ENCODE measurements around the gene CCSER1. TPM values are rescaled to one million over a fixed set of nuclear protein-coding genes. Genes with fewer than 3 reads are reported as not detected.

Gene CCSER1
- total and polyA plus RNA-seq, 2 donors (not counting 1 experiment from before 2014, with no cell fraction given): 10.7 to 39.5 TPM

- Histone ChIP-seq H3K4me1 (ENCODE audit: control insufficient read depth in 2 of 2, insufficient read depth in 2 of 2, low read length in 2 of 2) (no peaks in the 10 kb centered on the region), H3K4me2 (replicated peaks; ENCODE audit: low read depth, low read length, poor library complexity, severe bottlenecking) (no peak overlapping the region), H2AFZ (ENCODE audit: insufficient read depth, low read depth, low read length, poor library complexity, severe bottlenecking) (no peak overlapping the region), H3K79me2 (ENCODE audit: control insufficient read depth, insufficient read depth, low read length) (no peaks in the 10 kb centered on the region), H3K27ac (ENCODE audit: low read length in 2 of 2) (no peak overlapping the region), H3K27me3 (replicated peaks in 1 of 4; ENCODE audit: control extremely low read depth in 1 of 4, control insufficient read depth in 3 of 4, insufficient read depth in 4 of 4, low read length in 3 of 4) (no peaks in the 10 kb centered on the region), H4K20me1 (ENCODE audit: control insufficient read depth, insufficient read depth, low read length, poor library complexity, severe bottlenecking) (no peaks in the 10 kb centered on the region), H3K9me3 (ENCODE audit: control extremely low read depth in 1 of 3, control insufficient read depth in 2 of 3, insufficient read depth in 1 of 3, low read length in 2 of 3) (peaks cover 0 to 5% (median 0%) of the 10 kb centered on the region in 3 donors), H3K36me3 (replicated peaks in 1 of 2; ENCODE audit: control extremely low read depth in 1 of 2, control insufficient read depth in 1 of 2, extremely low read depth in 1 of 2, insufficient read depth in 2 of 2, low read length in 1 of 2) (no peaks in the 10 kb centered on the region), H3K9ac (ENCODE audit: low read length) (no peak overlapping the region), H3K4me3 (ENCODE audit: control extremely low read depth in 1 of 5, extremely low read depth in 1 of 5, insufficient read depth in 1 of 5, low read depth in 2 of 5, low read length in 4 of 5) (no peak overlapping the region)
- intact Hi-C loops (cut with micrococcal nuclease): no loop called here
- ATAC-seq (ENCODE audit: low read depth): no peak
- ChIA-PET CTCF (no interaction called here), POLR2A (no interaction called here)
- Mint-ChIP-seq H3K9me3 (ENCODE audit: insufficient read depth) (peaks cover 6% of the 10 kb centered on the region), H3K27me3 (no peaks in the 10 kb centered on the region), H3K27ac (no peak overlapping the region), H3K4me3 (no peak overlapping the region), H3K4me1 (no peaks in the 10 kb centered on the region)
- no peak for DNase-seq
- WGBS (ENCODE audit: insufficient coverage): 58% methylated on average over 3 of the region's 3 CpGs
- TF ChIP-seq EZH2 (IDR thresholded peaks at IDR 0.05; ENCODE audit: borderline replicate concordance, insufficient read depth, low read depth, low read length, poor library complexity, severe bottlenecking) (no peak), CTCF (IDR thresholded peaks at IDR 0.05) (no peak)
Observed at GRCh38 chr4:91280551-91281290, 1153.5 kb downstream of the CCSER1 start.

GRCh38 chr4:91282217-91282616, 1155.0 kb downstream of the CCSER1 start:
- POLR2A ChIA-PET: no interaction called here
- no peak overlapping the region for H3K4me3 Mint-ChIP-seq
- H4K20me1 ChIP-seq (ENCODE audit: control insufficient read depth, insufficient read depth, low read length, poor library complexity, severe bottlenecking): no peaks in the 10 kb centered on the region

More at GRCh38 chr4:91282217-91282616, 1155.0 kb downstream of the CCSER1 start:
- CTCF ChIA-PET: no interaction called here
- Histone ChIP-seq H3K36me3 (replicated peaks in 1 of 2; ENCODE audit: control extremely low read depth in 1 of 2, control insufficient read depth in 1 of 2, extremely low read depth in 1 of 2, insufficient read depth in 2 of 2, low read length in 1 of 2) (no peaks in the 10 kb centered on the region), H2AFZ (ENCODE audit: insufficient read depth, low read depth, low read length, poor library complexity, severe bottlenecking) (no peak overlapping the region), H3K9me3 (ENCODE audit: control extremely low read depth in 1 of 3, control insufficient read depth in 2 of 3, insufficient read depth in 1 of 3, low read length in 2 of 3) (peaks cover 0 to 5% (median 0%) of the 10 kb centered on the region in 3 donors), H3K4me2 (replicated peaks; ENCODE audit: low read depth, low read length, poor library complexity, severe bottlenecking) (no peak overlapping the region), H3K27ac (ENCODE audit: low read length in 2 of 2) (no peak overlapping the region), H3K4me1 (ENCODE audit: control insufficient read depth in 2 of 2, insufficient read depth in 2 of 2, low read length in 2 of 2) (no peaks in the 10 kb centered on the region), H3K79me2 (ENCODE audit: control insufficient read depth, insufficient read depth, low read length) (no peaks in the 10 kb centered on the region), H3K4me3 (ENCODE audit: control extremely low read depth in 1 of 5, extremely low read depth in 1 of 5, insufficient read depth in 1 of 5, low read depth in 2 of 5, low read length in 4 of 5) (no peak overlapping the region), H3K9ac (ENCODE audit: low read length) (no peak overlapping the region), H3K27me3 (replicated peaks in 1 of 4; ENCODE audit: control extremely low read depth in 1 of 4, control insufficient read depth in 3 of 4, insufficient read depth in 4 of 4, low read length in 3 of 4) (no peaks in the 10 kb centered on the region)
- H3K9me3 Mint-ChIP-seq (ENCODE audit: insufficient read depth): peaks cover 2% of the 10 kb centered on the region
- ATAC-seq (ENCODE audit: low read depth) (no peak), DNase-seq (no peak)
- TF ChIP-seq EZH2 (IDR thresholded peaks at IDR 0.05; ENCODE audit: borderline replicate concordance, insufficient read depth, low read depth, low read length, poor library complexity, severe bottlenecking) (no peak), CTCF (IDR thresholded peaks at IDR 0.05) (no peak)
- WGBS (ENCODE audit: insufficient coverage): no CpG with 5 or more reads among the region's 3 CpGs
- H3K27ac Mint-ChIP-seq: no peak overlapping the region
- H3K27me3 Mint-ChIP-seq: no peaks in the 10 kb centered on the region
- no peaks in the 10 kb centered on the region for H3K4me1 Mint-ChIP-seq
- intact Hi-C loops (cut with micrococcal nuclease): no loop called here

Measured in B cell (primary cell).